ENCODE data around the gene ZNF516. TPM values are rescaled to one million over a fixed set of nuclear protein-coding genes. Genes with fewer than 3 reads are reported as not detected.

ZNF516 gene
- total RNA-seq, 1 donor from 2014 or later: 21.6 TPM

- no peak overlapping the region for H3K4me3 ChIP-seq
- no peaks in the 10 kb centered on the region for H3K27me3 ChIP-seq
- intact Hi-C loops (cut with DNase I): no loop called here
- TF ChIP-seq CTCF (IDR thresholded peaks at IDR 0.05): no peak
- no peaks in the 10 kb centered on the region for H3K9me3 ChIP-seq
- no peak overlapping the region for H3K27ac ChIP-seq
- peaks cover 4 to 8% of the 10 kb centered on the region in 2 donors for H3K4me1 ChIP-seq
- H3K36me3 ChIP-seq: peaks cover 23 to 31% of the 10 kb centered on the region in 2 donors
- no peak for DNase-seq (ENCODE audit: low spot score in 2 of 2)
These were observed 51.3 kb downstream of the ZNF516 start for GRCh38 chr18:76443519-76444445.

- Histone ChIP-seq H3K27ac (no peak overlapping the region), H3K36me3 (peaks cover 23 to 31% of the 10 kb centered on the region in 2 donors), H3K9me3 (no peaks in the 10 kb centered on the region), H3K4me1 (peaks cover 4 to 5% of the 10 kb centered on the region in 2 donors), H3K27me3 (no peaks in the 10 kb centered on the region), H3K4me3 (no peak overlapping the region)
- no peak for TF ChIP-seq CTCF (IDR thresholded peaks at IDR 0.05)
- DNase-seq (ENCODE audit: low spot score in 2 of 2): no peak
- intact Hi-C loops (cut with DNase I): no loop called here
These were observed 52.5 kb downstream of the ZNF516 start for GRCh38 chr18:76442413-76443171.

GRCh38 chr18:76441668-76442412 lies 53.2 kb downstream of the ZNF516 start:
- intact Hi-C loops (cut with DNase I): no loop called here
- H3K4me3 ChIP-seq: no peak overlapping the region

GRCh38 chr18:76441002-76441667 lies 53.9 kb downstream of the ZNF516 start:
- Histone ChIP-seq H3K9me3 (no peaks in the 10 kb centered on the region), H3K4me1 (peaks cover 4 to 5% of the 10 kb centered on the region in 2 donors), H3K4me3 (no peak overlapping the region), H3K27ac (no peak overlapping the region), H3K36me3 (peaks cover 23 to 31% of the 10 kb centered on the region in 2 donors), H3K27me3 (no peaks in the 10 kb centered on the region)
- no peak for DNase-seq (ENCODE audit: low spot score in 2 of 2)
- no peak for TF ChIP-seq CTCF (IDR thresholded peaks at IDR 0.05)
- intact Hi-C loops (cut with DNase I): no loop called here

More at GRCh38 chr18:76441668-76442412, 53.2 kb downstream of the ZNF516 start:
- Histone ChIP-seq H3K27me3 (no peaks in the 10 kb centered on the region), H3K27ac (no peak overlapping the region), H3K9me3 (no peaks in the 10 kb centered on the region), H3K36me3 (peaks cover 23 to 31% of the 10 kb centered on the region in 2 donors), H3K4me1 (peaks cover 4 to 5% of the 10 kb centered on the region in 2 donors)
- no peak for TF ChIP-seq CTCF (IDR thresholded peaks at IDR 0.05)
- no peak for DNase-seq (ENCODE audit: low spot score in 2 of 2)

GRCh38 chr18:76437910-76438309 lies 57.1 kb downstream of the ZNF516 start:
- no peaks in the 10 kb centered on the region for H3K4me1 ChIP-seq
- H3K27ac ChIP-seq: no peak overlapping the region
- no peaks in the 10 kb centered on the region for H3K9me3 ChIP-seq
- intact Hi-C loops (cut with DNase I): no loop called here
- no peaks in the 10 kb centered on the region for H3K27me3 ChIP-seq
- no peak overlapping the region for H3K4me3 ChIP-seq
- TF ChIP-seq CTCF (IDR thresholded peaks at IDR 0.05): no peak
- H3K36me3 ChIP-seq: peaks cover 27 to 38% of the 10 kb centered on the region in 2 donors
- DNase-seq (ENCODE audit: low spot score in 2 of 2): no peak

Measured in ascending aorta (tissue), 2 donors.